Kidney glomerular epithelial cell (primary cell): ENCODE data around the gene FAM43B.
A peak's percentile ranks its signal among the peaks of the same experiment; 100 is the strongest.
"Not testable (repeated sequence)": the region's sequence is repeated elsewhere in the genome, so short reads cannot be mapped to it uniquely, and the experiment has no call there.

Experiments
- DNase-seq: peaks from one replicate; lab custom pipeline; 2025; lab: John Stamatoyannopoulos, UW

Gene FAM43B

GRCh38 chr1:20551945-20552727 lies at the start of gene FAM43B:
FAM43B (plus strand) TSS chr1:20552573; CDS start chr1:20552974, 401 bp downstream.
- no peak for DNase-seq

- DNase-seq: no peak
Observed at GRCh38 chr1:20505488-20505887, 46.9 kb upstream of the FAM43B start.

DNA sequence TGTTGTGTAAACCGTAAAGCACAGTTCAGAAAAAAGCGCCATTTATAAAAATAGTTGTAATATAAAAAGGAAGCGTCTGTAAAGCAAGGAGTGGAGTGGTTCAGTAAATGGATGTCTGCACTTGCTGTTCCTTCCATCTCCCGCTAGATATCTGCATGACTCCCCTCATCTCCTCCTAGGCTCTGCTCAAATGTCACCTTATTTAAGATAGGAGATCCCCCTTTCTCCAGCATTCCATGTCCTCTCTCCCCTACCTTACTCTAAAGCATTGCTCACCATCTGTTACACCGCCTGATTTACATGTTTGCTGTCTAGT lies 45.2 kb upstream of the FAM43B start:
- no peak for DNase-seq

DNA sequence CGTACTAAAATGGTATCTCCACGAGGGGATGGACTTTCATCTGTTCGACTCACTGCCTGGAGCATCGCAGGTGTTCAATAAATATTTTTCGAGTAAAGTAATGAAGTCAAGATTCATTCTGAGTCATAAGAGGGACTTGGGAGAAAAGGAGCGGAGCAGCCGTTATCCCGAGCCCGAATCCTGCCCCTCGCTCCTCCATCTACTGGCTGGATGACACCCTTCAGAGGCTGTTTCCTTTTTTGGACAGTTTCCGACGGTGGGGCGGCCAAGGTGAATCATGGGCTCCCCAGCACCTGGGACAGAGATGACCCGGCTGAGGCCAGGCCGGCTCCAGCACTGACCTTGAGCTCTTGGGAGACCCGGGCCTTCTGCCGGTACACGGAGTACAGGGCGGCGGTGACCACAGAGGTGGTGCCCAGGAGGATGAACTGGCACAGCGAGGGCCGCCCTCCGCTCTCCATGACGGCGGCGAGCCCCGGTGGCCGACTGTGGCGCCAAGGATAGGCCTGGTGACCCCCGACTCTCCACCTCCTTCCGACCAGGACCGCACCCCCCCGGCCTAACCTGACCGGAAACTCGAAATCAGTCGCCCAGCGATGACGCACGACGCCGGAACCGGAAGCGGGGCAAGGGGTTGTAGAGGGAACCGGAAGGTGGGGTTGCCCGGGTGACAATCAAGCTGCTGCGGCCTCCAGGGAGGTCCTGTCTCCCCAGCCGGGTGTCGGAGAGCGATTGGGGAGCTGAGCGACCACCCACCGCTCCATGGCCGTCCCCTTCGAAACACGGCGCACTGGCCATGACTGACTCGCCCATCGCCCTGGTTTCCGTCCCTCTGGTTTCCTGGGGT lies 44.6 kb upstream of the FAM43B start, which contains the start of gene MUL1:
MUL1 (minus strand) TSS at position 588 of the 847 bp plus-strand sequence; CDS start at position 461, 127 bp downstream.
- DNase-seq: peak; percentile 89

DNA sequence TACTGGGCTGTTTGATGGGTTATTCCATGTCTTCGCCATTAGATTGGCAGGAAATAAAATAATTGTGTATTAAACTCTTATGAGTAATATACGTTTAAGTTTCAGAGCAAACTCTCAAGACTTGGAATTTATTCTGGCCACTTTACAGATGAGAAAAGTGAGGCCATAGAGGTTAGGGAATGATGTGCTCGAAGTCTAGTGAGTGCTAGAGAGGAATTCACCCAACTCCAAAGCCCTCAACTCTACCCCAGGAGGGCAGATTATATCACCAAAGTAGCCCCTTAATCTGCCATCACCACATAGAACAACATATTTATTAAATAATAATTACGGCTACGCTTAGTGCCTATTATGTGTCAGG lies 44.0 kb upstream of the FAM43B start:
- DNase-seq: no peak

- no peak for DNase-seq
Observed at GRCh38 chr1:20511518-20512428, 40.6 kb upstream of the FAM43B start.

GRCh38 chr1:20519609-20520262 lies 32.6 kb upstream of the FAM43B start:
- not testable (repeated sequence) for DNase-seq

- peak; percentile 77 for DNase-seq
Observed at GRCh38 chr1:20521960-20522861, 30.2 kb upstream of the FAM43B start.

GRCh38 chr1:20526267-20526666 lies 26.1 kb upstream of the FAM43B start:
- DNase-seq: no peak

DNA sequence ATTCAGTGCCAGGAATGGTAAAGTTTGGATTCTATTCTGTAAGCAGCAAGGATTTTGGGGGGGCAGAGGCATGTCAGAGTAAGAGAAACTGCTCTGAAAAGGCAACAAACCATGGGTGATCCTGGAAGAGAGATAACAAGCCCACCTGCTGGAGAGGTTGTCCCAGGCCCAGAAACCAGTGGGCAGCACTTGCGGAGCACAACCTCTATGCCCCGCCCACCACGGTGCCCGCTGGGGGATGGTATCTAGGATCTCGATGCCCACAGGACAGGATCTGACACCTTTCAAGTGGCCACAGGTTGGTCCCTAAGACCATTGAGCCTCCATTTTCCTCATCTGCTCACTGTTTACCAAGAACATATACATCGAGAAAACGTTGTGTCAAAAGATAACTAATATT lies 24.2 kb upstream of the FAM43B start:
- DNase-seq: no peak

- no peak for DNase-seq
Observed at GRCh38 chr1:20530306-20530705, 22.1 kb upstream of the FAM43B start.

GRCh38 chr1:20530901-20531300 lies 21.5 kb upstream of the FAM43B start:
- no peak for DNase-seq

GRCh38 chr1:20533635-20534034 lies 18.7 kb upstream of the FAM43B start:
- no peak for DNase-seq

DNA sequence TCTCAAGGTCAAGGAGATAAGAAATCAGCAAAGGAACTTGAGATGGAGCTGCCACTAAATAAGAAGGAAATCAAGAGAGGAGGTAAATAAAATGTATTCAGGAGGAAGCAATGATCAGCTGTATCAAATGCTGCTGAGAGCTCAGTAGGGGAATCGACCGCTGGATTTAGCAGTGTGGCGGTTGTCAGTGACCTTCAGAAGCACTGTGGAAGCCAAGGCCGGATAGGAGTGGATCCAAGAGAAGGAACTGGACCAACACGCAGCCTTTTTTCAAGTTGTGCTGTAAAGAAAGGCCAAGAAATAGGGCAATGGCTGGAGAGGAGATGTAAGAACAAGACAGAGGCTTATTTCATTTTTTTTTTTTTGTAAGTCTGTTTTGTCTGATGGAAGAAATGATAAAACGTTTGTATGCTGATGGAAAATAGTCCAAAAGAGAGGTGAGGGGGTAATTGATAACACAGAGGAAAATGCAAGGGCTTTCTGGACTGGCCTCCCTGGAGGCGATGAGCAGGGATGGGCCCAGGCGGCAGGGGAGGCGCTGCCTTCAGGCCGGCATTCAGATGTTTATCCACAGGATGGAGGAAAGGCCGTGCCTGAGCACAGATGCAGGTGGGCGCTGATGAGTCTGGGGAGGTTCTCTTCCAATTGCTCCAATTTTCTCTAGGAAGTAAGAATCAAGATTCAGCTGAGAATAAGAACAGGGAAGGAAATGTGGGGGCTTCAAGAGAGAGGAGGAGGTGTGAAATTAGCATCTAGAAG lies 17.5 kb upstream of the FAM43B start:
- DNase-seq: no peak

GRCh38 chr1:20538227-20538626 lies 14.1 kb upstream of the FAM43B start:
- DNase-seq: no peak

- DNase-seq: no peak
Observed at GRCh38 chr1:20538760-20539551, 13.4 kb upstream of the FAM43B start.

DNA sequence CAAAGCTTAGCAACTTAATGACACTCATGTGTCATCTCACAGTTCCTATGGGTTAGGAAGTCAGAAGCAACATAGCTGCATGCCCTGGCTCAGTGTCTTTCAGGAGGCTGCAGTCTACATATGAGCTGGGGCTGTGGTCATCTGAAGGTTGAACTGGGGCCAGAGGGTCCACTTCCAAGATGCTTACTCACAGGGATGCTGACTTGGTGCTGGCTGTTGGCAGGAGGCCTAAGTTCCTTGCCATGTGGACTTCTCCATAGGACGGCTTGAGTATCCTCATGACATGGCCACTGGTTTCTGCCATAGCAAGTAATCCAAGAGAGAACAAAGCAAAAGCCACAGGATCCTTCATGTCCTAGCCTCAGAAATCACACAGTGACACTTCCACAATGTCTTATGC lies 12.1 kb upstream of the FAM43B start:
- DNase-seq: no peak

- no peak for DNase-seq
Observed at GRCh38 chr1:20546637-20547036, 5.7 kb upstream of the FAM43B start.

GRCh38 chr1:20551161-20551560 lies 1.2 kb upstream of the FAM43B start:
- no peak for DNase-seq
